OCI-LY7 (cell line): ENCODE results near the gene PIGO. TPM values are rescaled to one million over a fixed set of nuclear protein-coding genes. Genes with fewer than 3 reads are reported as not detected.

Source experiments
- BruUV-seq: library from RNA; stranded (reverse); fragments of 400-500 nt; replicated peaks from 2 replicates; lab custom pipeline; 2021; lab: Mats Ljungman, UMichigan
- CTCF ChIA-PET: fragments of 300-600 bp; sonication (Branson Sonifier 250); formaldehyde crosslinking; loops from one replicate; lab custom pipeline; 2022; ENCODE audit warnings: antibody characterized with exemption; ENCODE audit not compliant: unreplicated experiment; lab: Charles Lee
- POLR2A ChIA-PET: fragments of 300-600 bp; sonication (Branson Sonifier 250); formaldehyde crosslinking; loops from one replicate; lab custom pipeline; 2022; ENCODE audit warnings: antibody characterized with exemption; lab: Charles Lee
- DNase-seq: peaks from one replicate; pipeline ENCODE4 v3.0.0-alpha.2; 2015; ENCODE audit warnings: low spot score
- H2AFZ ChIP-seq: fragments of 200-600 bp; sonication (generic), shearing (Covaris generic); 2 replicates; pipeline ENCODE4 v1.6.1; 2014; ENCODE audit warnings: mild to moderate bottlenecking, antibody characterized with exemption, low read length, moderate library complexity
- H3K27ac ChIP-seq: fragments of 200-600 bp; sonication (generic); 2 replicates; pipeline ENCODE4 v1.5.1; 2014; ENCODE audit warnings: mixed run types, low read depth, mild to moderate bottlenecking, moderate library complexity, low read length, inconsistent platforms; ENCODE audit not compliant: poor library complexity, severe bottlenecking
- H3K36me3 ChIP-seq: fragments of 200-600 bp; sonication (generic); 2 replicates; pipeline ENCODE4 v1.6.1; 2014; ENCODE audit warnings: mild to moderate bottlenecking, antibody characterized with exemption, low read length, moderate library complexity, mixed read lengths; ENCODE audit not compliant: insufficient read depth
- H3K4me1 ChIP-seq: fragments of 200-600 bp; sonication (generic); 2 replicates; pipeline ENCODE4 v1.5.1; 2014; ENCODE audit warnings: mild to moderate bottlenecking, low read length; ENCODE audit not compliant: insufficient read depth, poor library complexity, severe bottlenecking
- H3K4me2 ChIP-seq: fragments of 200-600 bp; sonication (generic); 2 replicates; pipeline ENCODE4 v1.6.1; 2014; ENCODE audit warnings: mild to moderate bottlenecking, low read length
- H3K4me3 ChIP-seq: fragments of 200-600 bp; sonication (generic); 2 replicates; pipeline ENCODE4 v1.5.1; 2014; ENCODE audit warnings: mild to moderate bottlenecking, low read depth, low read length; ENCODE audit not compliant: poor library complexity, severe bottlenecking
- H3K79me2 ChIP-seq: fragments of 200-600 bp; sonication (generic); 2 replicates; pipeline ENCODE4 v1.6.1; 2016; ENCODE audit warnings: low read depth, mild to moderate bottlenecking, low read length, moderate library complexity, mixed read lengths; ENCODE audit not compliant: insufficient read depth
- H3K9me2 ChIP-seq: fragments of 200-600 bp; sonication (generic); 2 replicates; pipeline ENCODE4 v1.6.1; 2016; ENCODE audit warnings: mild to moderate bottlenecking, low read length, mixed read lengths; ENCODE audit not compliant: insufficient read depth
- H3K9me3 ChIP-seq: fragments of 200-600 bp; sonication (generic); 2 replicates; pipeline ENCODE4 v1.6.1; 2014; ENCODE audit warnings: mild to moderate bottlenecking, mixed run types, low read length, mixed read lengths
- H4K20me1 ChIP-seq: fragments of 200-600 bp; sonication (generic); 2 replicates; pipeline ENCODE4 v1.6.1; 2014; ENCODE audit warnings: mild to moderate bottlenecking, antibody characterized with exemption, low read length, moderate library complexity, mixed read lengths; ENCODE audit not compliant: insufficient read depth
- CTCF ChIP-seq: fragments of 200-600 bp; sonication (generic); conservative IDR thresholded peaks from 2 replicates; pipeline ENCODE4 v1.5.1; 2014; ENCODE audit warnings: mild to moderate bottlenecking, antibody characterized with exemption, low read length, moderate library complexity, mixed read lengths
- EZH2phosphoT487 ChIP-seq: fragments of 200-600 bp; sonication (generic); IDR thresholded peaks from 2 replicates; pipeline ENCODE4 v1.6.1; 2018; ENCODE audit warnings: low read depth, borderline replicate concordance, mild to moderate bottlenecking, mixed run types, antibody characterized with exemption, low read length, moderate library complexity, mixed read lengths
- intact Hi-C: fragments of 100-400 bp; cut with micrococcal nuclease; formaldehyde crosslinking; loops from one replicate; pipeline ENCODE4 v1.10.0; 2022; ENCODE audit not compliant: unreplicated experiment
- total RNA-seq, 2 experiments: library from RNA; depleted of rRNA in 1 of 2; stranded (reverse); fragments of >200 nt in 1 of 2; shearing (Covaris generic) in 1 of 2; gene quantifications; 2 replicates each; pipeline ENCODE4 v1.2.3, GENCODE V29; 2014 to 2022

The PIGO gene
- total RNA-seq, 2 experiments from 2014 or later, result 16.0 to 27.5 TPM

- no peaks in the 10 kb centered on the region for H3K9me3 ChIP-seq
- no peaks in the 10 kb centered on the region for H4K20me1 ChIP-seq
- intact Hi-C loops, result no loop called here
- no peak overlapping the region for H3K4me2 ChIP-seq
- ChIA-PET POLR2A (interaction anchor here (3.1 kb wide), 1 partner anchor 8 kb away, joined by 24 read pairs; no protein-coding TSS in a partner anchor), CTCF (no interaction called here)
- no peak for DNase-seq
- H2AFZ ChIP-seq, result no peak overlapping the region
- H3K9me2 ChIP-seq, result no peaks in the 10 kb centered on the region
- H3K36me3 ChIP-seq, result peaks cover 22% of the 10 kb centered on the region
- no peak overlapping the region for H3K27ac ChIP-seq
- H3K4me3 ChIP-seq, result no peak overlapping the region
- peaks cover 18% of the 10 kb centered on the region for H3K4me1 ChIP-seq
- H3K79me2 ChIP-seq, result peaks cover 13% of the 10 kb centered on the region; the same call in 1 of the 2 replicates
- no TSS peak for BruUV-seq
- TF ChIP-seq EZH2phosphoT487, result no peak
- no peak for TF ChIP-seq CTCF
Measured at GRCh38 chr9:35104586-35104985, 8.2 kb upstream of the PIGO start.

DNA sequence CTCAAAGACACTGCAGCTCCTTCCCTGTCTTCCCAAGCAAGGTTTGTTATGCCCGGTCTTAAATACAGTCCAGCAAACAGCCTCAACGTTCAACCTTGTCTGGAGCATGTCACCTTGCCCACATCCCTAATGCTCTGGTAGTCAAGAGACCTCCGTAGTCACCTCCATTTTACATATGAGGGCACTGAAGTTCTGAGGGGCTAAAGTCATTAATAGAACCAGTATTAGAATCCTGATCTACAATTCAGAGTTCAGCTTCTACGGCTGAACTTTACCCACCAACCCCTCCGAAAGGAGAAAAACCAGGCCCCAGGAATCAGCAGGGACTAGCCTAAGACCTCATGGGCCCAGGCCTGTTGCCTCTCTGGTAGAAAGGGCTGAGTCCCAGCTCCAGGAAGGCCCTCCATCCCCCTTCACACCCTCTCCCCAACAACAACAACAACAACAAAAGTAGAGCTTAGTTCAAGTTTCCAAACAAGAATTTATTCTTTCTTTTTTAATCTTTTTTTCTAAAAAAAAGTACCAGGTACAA lies 7.3 kb upstream of the PIGO start:
- Histone ChIP-seq H3K9me3 (no peaks in the 10 kb centered on the region), H3K27ac (peak overlapping the region; percentile 43), H2AFZ (peak overlapping the region; percentile 83; the same call in 1 of the 2 replicates), H3K36me3 (peaks cover 26% of the 10 kb centered on the region), H3K4me2 (peak overlapping the region; percentile 98), H3K4me1 (peaks cover 18% of the 10 kb centered on the region), H3K79me2 (peaks cover 13% of the 10 kb centered on the region; the same call in 1 of the 2 replicates), H3K4me3 (peak overlapping the region; percentile 95), H3K9me2 (no peaks in the 10 kb centered on the region), H4K20me1 (no peaks in the 10 kb centered on the region)
- no TSS peak for BruUV-seq
- intact Hi-C loops, result loop anchor here (1.0 to 2.0 kb wide), 2 partner anchors 23 to 115 kb away; partner anchors contain the start of gene DNAJB5
- CTCF ChIA-PET, result interaction anchor here (0.5 to 1.0 kb wide), 2 partner anchors 10 to 544 kb away, joined by 3 to 4 read pairs; no protein-coding TSS in a partner anchor
- POLR2A ChIA-PET, result interaction anchor here (0.7 to 3.1 kb wide), 5 partner anchors 9 to 27 kb away, joined by 3 to 24 read pairs (median 4); partner anchors contain the start of genes ATOSB and FANCG
- no peak for TF ChIP-seq CTCF
- no peak for TF ChIP-seq EZH2phosphoT487
- no peak for DNase-seq
